AG10803 (cell line): Measurements from ENCODE around the gene CDC42BPB.

ENCODE experiments used
- DNase-seq: peaks from one replicate; pipeline ENCODE4 v3.0.0; 2010; ENCODE audit warnings: low read depth
- H3K4me3 ChIP-seq: 2 replicates; pipeline ENCODE4 v1.5.1; 2011; ENCODE audit warnings: mild to moderate bottlenecking, low read length, control low read depth
- CTCF ChIP-seq: conservative IDR thresholded peaks from 2 replicates; pipeline ENCODE4 v1.5.1; 2011; ENCODE audit warnings: mild to moderate bottlenecking, low read length, control low read depth, inconsistent platforms

Gene CDC42BPB

GRCh38 chr14:102968306-102968705, 89.0 kb downstream of the CDC42BPB start:
- DNase-seq, result no peak
- no peak overlapping the region for H3K4me3 ChIP-seq
- TF ChIP-seq CTCF, result no peak

- TF ChIP-seq CTCF, result no peak
- DNase-seq, result no peak
- H3K4me3 ChIP-seq, result no peak overlapping the region
Observed at GRCh38 chr14:102967506-102967795, 89.9 kb downstream of the CDC42BPB start.

- DNase-seq, result no peak
- no peak overlapping the region for H3K4me3 ChIP-seq
- TF ChIP-seq CTCF, result no peak
Observed at GRCh38 chr14:102966681-102967505, 90.5 kb downstream of the CDC42BPB start.

- no peak overlapping the region for H3K4me3 ChIP-seq
- DNase-seq, result no peak
- TF ChIP-seq CTCF, result no peak
Observed at GRCh38 chr14:102965971-102966655, 91.2 kb downstream of the CDC42BPB start.

- no peak for DNase-seq
- H3K4me3 ChIP-seq, result no peak overlapping the region
- TF ChIP-seq CTCF, result no peak
Observed at GRCh38 chr14:102965282-102965681, 92.1 kb downstream of the CDC42BPB start.

- DNase-seq, result no peak
- no peak overlapping the region for H3K4me3 ChIP-seq
- TF ChIP-seq CTCF, result no peak
Observed at GRCh38 chr14:102964152-102964730, 93.1 kb downstream of the CDC42BPB start.
